ENCODE data around the gene KRTAP4-8. TPM values are rescaled to one million over a fixed set of nuclear protein-coding genes. Genes with fewer than 3 reads are reported as not detected.
"Not testable (repeated sequence)": the region's sequence is repeated elsewhere in the genome, so short reads cannot be mapped to it uniquely, and the experiment has no call there.

The KRTAP4-8 gene
- total RNA-seq, 6 experiments from 2014 or later: not detected

GRCh38 chr17:41121742-41122141, 23.8 kb upstream of the KRTAP4-8 start:
- H3K27ac Mint-ChIP-seq: peak overlapping the region; percentile 76
- H3K4me1 Mint-ChIP-seq (ENCODE audit: low read depth): peaks cover 78% of the 10 kb centered on the region
- no peak for DNase-seq
- H3K4me3 Mint-ChIP-seq: no peak overlapping the region
- H3K36me3 Mint-ChIP-seq (ENCODE audit: low read depth): peaks cover 26% of the 10 kb centered on the region
- H3K27me3 Mint-ChIP-seq (ENCODE audit: insufficient read depth): no peaks in the 10 kb centered on the region
- peaks cover 8% of the 10 kb centered on the region for H3K9me3 Mint-ChIP-seq
- TF ChIP-seq CTCF (IDR thresholded peaks at IDR 0.05): no peak

- peaks cover 20% of the 10 kb centered on the region for H3K36me3 Mint-ChIP-seq (ENCODE audit: low read depth)
- H3K27me3 Mint-ChIP-seq (ENCODE audit: insufficient read depth); H3K9me3 Mint-ChIP-seq: not testable (repeated sequence)
- DNase-seq: peak; percentile 90
- H3K4me1 Mint-ChIP-seq (ENCODE audit: low read depth): peaks cover 91% of the 10 kb centered on the region
- H3K4me3 Mint-ChIP-seq: peak overlapping the region; percentile 35; the same call in 1 of the 2 replicates
- peak overlapping the region; percentile 85 for H3K27ac Mint-ChIP-seq
These were observed 22.1 kb upstream of the KRTAP4-8 start for GRCh38 chr17:41119696-41120690.

- Mint-ChIP-seq H3K4me1 (ENCODE audit: low read depth) (peaks cover 83% of the 10 kb centered on the region), H3K27ac (peak overlapping the region; percentile 77), H3K27me3 (ENCODE audit: insufficient read depth) (no peaks in the 10 kb centered on the region), H3K9me3 (peaks cover 8% of the 10 kb centered on the region), H3K36me3 (ENCODE audit: low read depth) (peaks cover 20% of the 10 kb centered on the region), H3K4me3 (peak overlapping the region; percentile 17)
- DNase-seq: peak; percentile 59
- no peak for TF ChIP-seq CTCF (IDR thresholded peaks at IDR 0.05)
These were observed 20.8 kb upstream of the KRTAP4-8 start for GRCh38 chr17:41118721-41119120.

GRCh38 chr17:41117846-41118386, 20.0 kb upstream of the KRTAP4-8 start, which contains the start of gene KRTAP4-11:
KRTAP4-11 (minus strand) TSS chr17:41118373; CDS start chr17:41118315, 58 bp downstream.
- H3K4me3 Mint-ChIP-seq: peak within 1 kb of the TSS; percentile 17
- not testable (repeated sequence) for DNase-seq; H3K27me3 Mint-ChIP-seq (ENCODE audit: insufficient read depth)
- H3K36me3 Mint-ChIP-seq (ENCODE audit: low read depth): peaks cover 22% of the 10 kb centered on the region
- H3K4me1 Mint-ChIP-seq (ENCODE audit: low read depth): peaks cover 75% of the 10 kb centered on the region
- H3K9me3 Mint-ChIP-seq: peaks cover 14% of the 10 kb centered on the region
- H3K27ac Mint-ChIP-seq: peak within 1 kb of the TSS; percentile 77

- H3K27ac Mint-ChIP-seq: peak overlapping the region; percentile 67; the same call in 1 of the 2 replicates
- peak; percentile 68 for DNase-seq
- TF ChIP-seq CTCF (IDR thresholded peaks at IDR 0.05): no peak
- no peak overlapping the region; the same call in 1 of the 2 replicates for H3K4me3 Mint-ChIP-seq
- H3K36me3 Mint-ChIP-seq (ENCODE audit: low read depth): peaks cover 21% of the 10 kb centered on the region
- H3K9me3 Mint-ChIP-seq: peaks cover 14% of the 10 kb centered on the region
- H3K27me3 Mint-ChIP-seq (ENCODE audit: insufficient read depth): no peaks in the 10 kb centered on the region
- peaks cover 65% of the 10 kb centered on the region for H3K4me1 Mint-ChIP-seq (ENCODE audit: low read depth)
These were observed 18.4 kb upstream of the KRTAP4-8 start for GRCh38 chr17:41116297-41116696.

DNA sequence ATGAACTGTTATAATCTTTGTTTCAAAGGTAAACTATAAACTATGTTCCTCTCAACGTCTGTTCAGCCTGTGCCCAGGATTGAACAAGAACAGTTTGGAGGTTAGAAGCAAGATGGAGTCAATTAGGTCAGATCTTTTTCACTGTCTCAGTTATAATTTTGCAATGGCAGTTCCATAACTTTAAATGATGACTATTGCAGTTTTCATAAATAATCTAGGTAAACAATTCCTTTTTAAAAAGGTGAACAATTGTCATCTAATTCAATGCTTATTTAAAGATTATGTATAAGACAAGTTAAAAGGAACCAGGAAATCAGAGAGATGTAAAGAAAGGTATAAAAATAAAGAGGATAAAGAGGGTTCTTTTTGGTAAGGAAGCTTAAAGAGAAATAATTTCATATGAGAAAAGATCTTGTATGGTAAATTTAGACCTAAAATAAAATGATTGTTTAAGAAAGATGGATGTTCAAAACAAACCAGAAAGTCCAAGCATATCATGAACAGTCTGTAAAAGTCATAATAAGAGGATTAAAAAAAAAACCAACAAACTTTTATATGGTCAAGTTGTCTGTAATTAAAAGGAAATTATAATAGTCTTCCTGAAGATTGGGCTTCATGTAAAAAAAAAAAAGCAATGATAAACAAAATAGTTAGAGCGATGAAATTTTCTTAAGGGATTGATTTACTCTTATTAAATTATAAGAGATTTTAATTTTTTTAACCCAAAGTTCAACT, 13.4 kb upstream of the KRTAP4-8 start:
- no peaks in the 10 kb centered on the region for H3K27me3 Mint-ChIP-seq (ENCODE audit: insufficient read depth)
- H3K27ac Mint-ChIP-seq: peak overlapping the region; percentile 72; the same call in 1 of the 2 replicates
- no peak for DNase-seq
- H3K9me3 Mint-ChIP-seq: peaks cover 28% of the 10 kb centered on the region
- TF ChIP-seq CTCF (IDR thresholded peaks at IDR 0.05): no peak
- H3K4me1 Mint-ChIP-seq (ENCODE audit: low read depth): peaks cover 46% of the 10 kb centered on the region
- H3K4me3 Mint-ChIP-seq: peak overlapping the region; percentile 76; the same call in 1 of the 2 replicates
- H3K36me3 Mint-ChIP-seq (ENCODE audit: low read depth): peaks cover 53% of the 10 kb centered on the region

GRCh38 chr17:41108728-41109386, 10.9 kb upstream of the KRTAP4-8 start:
- H3K27me3 Mint-ChIP-seq (ENCODE audit: insufficient read depth); DNase-seq: not testable (repeated sequence)
- peak overlapping the region; percentile 70 for H3K4me3 Mint-ChIP-seq
- H3K9me3 Mint-ChIP-seq: peaks cover 28% of the 10 kb centered on the region
- peaks cover 58% of the 10 kb centered on the region for H3K36me3 Mint-ChIP-seq (ENCODE audit: low read depth)
- H3K27ac Mint-ChIP-seq: peak overlapping the region; percentile 67; the same call in 1 of the 2 replicates
- peaks cover 50% of the 10 kb centered on the region for H3K4me1 Mint-ChIP-seq (ENCODE audit: low read depth)
